ENCODE data around the gene P2RX7. TPM values are rescaled to one million over a fixed set of nuclear protein-coding genes. Genes with fewer than 3 reads are reported as not detected.

Gene P2RX7
- polyA plus RNA-seq, 1 of the 3 experiments (the other 2 are of a cell fraction) = 0.43 TPM

DNA sequence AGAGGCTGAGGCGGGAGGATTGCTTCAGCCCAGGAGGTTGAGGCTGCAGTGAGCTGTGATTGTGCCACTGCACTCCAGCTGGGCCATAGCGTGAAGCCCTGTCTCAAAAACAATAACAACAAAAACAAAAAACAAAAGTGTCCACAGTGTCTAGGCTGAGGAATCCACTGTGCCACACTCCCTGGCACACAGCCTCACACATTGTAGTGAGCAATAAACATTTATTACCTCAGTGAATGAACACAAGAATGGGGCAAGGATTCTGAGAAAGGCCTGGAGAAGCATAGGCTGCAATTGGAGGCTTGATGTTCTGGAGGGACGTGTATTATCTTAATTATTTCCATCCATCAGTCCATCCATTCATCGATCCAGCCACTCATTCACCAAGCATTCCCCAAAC is 17.1 kb upstream of the P2RX7 start:
- H3K9ac ChIP-seq = no peak overlapping the region
- H4K20me1 ChIP-seq (ENCODE audit: insufficient read depth) = no peaks in the 10 kb centered on the region
- no peaks in the 10 kb centered on the region; the same call in 1 of the 2 replicates for H3K27me3 ChIP-seq (ENCODE audit: insufficient read depth)
- no peaks in the 10 kb centered on the region for H3K36me3 ChIP-seq (replicated peaks in 1 of 2; ENCODE audit: control insufficient read depth in 1 of 2, insufficient read depth in 2 of 2, low read length in 1 of 2)
- H3F3A ChIP-seq (replicated peaks; ENCODE audit: insufficient read depth) = no peaks in the 10 kb centered on the region
- ChIA-PET CTCF (interaction anchor here (0.7 to 7.4 kb wide), 2 partner anchors 56 to 466 kb away, joined by 3 to 40 read pairs; no protein-coding TSS in a partner anchor), POLR2A (no interaction called here)
- no peak for DNase-seq
- no peak overlapping the region for H3K4me3 ChIP-seq (ENCODE audit: low read depth in 2 of 2, low read length in 1 of 2)
- no peak overlapping the region for H3K4me2 ChIP-seq
- no peaks in the 10 kb centered on the region for H3K9me2 ChIP-seq
- H3K79me2 ChIP-seq (ENCODE audit: insufficient read depth) = no peaks in the 10 kb centered on the region
- H3K9me3 ChIP-seq = no peaks in the 10 kb centered on the region
- 72% methylated on average over 4 of the region's 4 CpGs for WGBS (ENCODE audit: low lambda C conversion rate)
- H2AFZ ChIP-seq (ENCODE audit: low read depth) = no peak overlapping the region
- no peaks in the 10 kb centered on the region for H3K4me1 ChIP-seq (ENCODE audit: control insufficient read depth in 1 of 2, insufficient read depth in 2 of 2, low read depth in 1 of 2, low read length in 1 of 2)
- H3K27ac ChIP-seq (ENCODE audit: low read depth in 2 of 2, low read length in 1 of 2) = no peak overlapping the region
- TF ChIP-seq EP300 (IDR thresholded peaks at IDR 0.05; ENCODE audit: borderline replicate concordance in 1 of 2, low read depth in 1 of 2, low read length in 1 of 2) = no peak
- no peak for TF ChIP-seq MEF2A (IDR thresholded peaks at IDR 0.05; ENCODE audit: borderline replicate concordance, low read depth)
- TF ChIP-seq JUND (IDR thresholded peaks at IDR 0.05) = no peak
- no peak for TF ChIP-seq RAD21 (IDR thresholded peaks at IDR 0.05; ENCODE audit: low read length)
- TF ChIP-seq, protein P1, sequence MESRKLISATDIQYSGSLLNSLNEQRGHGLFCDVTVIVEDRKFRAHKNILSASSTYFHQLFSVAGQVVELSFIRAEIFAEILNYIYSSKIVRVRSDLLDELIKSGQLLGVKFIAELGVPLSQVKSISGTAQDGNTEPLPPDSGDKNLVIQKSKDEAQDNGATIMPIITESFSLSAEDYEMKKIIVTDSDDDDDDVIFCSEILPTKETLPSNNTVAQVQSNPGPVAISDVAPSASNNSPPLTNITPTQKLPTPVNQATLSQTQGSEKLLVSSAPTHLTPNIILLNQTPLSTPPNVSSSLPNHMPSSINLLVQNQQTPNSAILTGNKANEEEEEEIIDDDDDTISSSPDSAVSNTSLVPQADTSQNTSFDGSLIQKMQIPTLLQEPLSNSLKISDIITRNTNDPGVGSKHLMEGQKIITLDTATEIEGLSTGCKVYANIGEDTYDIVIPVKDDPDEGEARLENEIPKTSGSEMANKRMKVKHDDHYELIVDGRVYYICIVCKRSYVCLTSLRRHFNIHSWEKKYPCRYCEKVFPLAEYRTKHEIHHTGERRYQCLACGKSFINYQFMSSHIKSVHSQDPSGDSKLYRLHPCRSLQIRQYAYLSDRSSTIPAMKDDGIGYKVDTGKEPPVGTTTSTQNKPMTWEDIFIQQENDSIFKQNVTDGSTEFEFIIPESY (IDR thresholded peaks at IDR 0.05; ENCODE audit: borderline replicate concordance, low read depth) = no peak
- TF ChIP-seq SIN3A (IDR thresholded peaks at IDR 0.05; ENCODE audit: borderline replicate concordance, low read depth, low read length) = no peak
- TF ChIP-seq MXI1 (IDR thresholded peaks at IDR 0.05; ENCODE audit: low read depth, low read length) = no peak
- no peak for TF ChIP-seq ELF1 (IDR thresholded peaks at IDR 0.05)
- TF ChIP-seq, protein P2, sequence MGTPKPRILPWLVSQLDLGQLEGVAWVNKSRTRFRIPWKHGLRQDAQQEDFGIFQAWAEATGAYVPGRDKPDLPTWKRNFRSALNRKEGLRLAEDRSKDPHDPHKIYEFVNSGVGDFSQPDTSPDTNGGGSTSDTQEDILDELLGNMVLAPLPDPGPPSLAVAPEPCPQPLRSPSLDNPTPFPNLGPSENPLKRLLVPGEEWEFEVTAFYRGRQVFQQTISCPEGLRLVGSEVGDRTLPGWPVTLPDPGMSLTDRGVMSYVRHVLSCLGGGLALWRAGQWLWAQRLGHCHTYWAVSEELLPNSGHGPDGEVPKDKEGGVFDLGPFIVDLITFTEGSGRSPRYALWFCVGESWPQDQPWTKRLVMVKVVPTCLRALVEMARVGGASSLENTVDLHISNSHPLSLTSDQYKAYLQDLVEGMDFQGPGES (IDR thresholded peaks at IDR 0.05; ENCODE audit: low read depth, low read length) = no peak
- TF ChIP-seq, protein P3, sequence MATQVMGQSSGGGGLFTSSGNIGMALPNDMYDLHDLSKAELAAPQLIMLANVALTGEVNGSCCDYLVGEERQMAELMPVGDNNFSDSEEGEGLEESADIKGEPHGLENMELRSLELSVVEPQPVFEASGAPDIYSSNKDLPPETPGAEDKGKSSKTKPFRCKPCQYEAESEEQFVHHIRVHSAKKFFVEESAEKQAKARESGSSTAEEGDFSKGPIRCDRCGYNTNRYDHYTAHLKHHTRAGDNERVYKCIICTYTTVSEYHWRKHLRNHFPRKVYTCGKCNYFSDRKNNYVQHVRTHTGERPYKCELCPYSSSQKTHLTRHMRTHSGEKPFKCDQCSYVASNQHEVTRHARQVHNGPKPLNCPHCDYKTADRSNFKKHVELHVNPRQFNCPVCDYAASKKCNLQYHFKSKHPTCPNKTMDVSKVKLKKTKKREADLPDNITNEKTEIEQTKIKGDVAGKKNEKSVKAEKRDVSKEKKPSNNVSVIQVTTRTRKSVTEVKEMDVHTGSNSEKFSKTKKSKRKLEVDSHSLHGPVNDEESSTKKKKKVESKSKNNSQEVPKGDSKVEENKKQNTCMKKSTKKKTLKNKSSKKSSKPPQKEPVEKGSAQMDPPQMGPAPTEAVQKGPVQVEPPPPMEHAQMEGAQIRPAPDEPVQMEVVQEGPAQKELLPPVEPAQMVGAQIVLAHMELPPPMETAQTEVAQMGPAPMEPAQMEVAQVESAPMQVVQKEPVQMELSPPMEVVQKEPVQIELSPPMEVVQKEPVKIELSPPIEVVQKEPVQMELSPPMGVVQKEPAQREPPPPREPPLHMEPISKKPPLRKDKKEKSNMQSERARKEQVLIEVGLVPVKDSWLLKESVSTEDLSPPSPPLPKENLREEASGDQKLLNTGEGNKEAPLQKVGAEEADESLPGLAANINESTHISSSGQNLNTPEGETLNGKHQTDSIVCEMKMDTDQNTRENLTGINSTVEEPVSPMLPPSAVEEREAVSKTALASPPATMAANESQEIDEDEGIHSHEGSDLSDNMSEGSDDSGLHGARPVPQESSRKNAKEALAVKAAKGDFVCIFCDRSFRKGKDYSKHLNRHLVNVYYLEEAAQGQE (IDR thresholded peaks at IDR 0.05; ENCODE audit: low read depth, low read length) = no peak
- no peak for TF ChIP-seq NFIC (IDR thresholded peaks at IDR 0.05; ENCODE audit: borderline replicate concordance)
- no peak for TF ChIP-seq YY1 (IDR thresholded peaks at IDR 0.05; ENCODE audit: low read depth)
- TF ChIP-seq FOSL2 (IDR thresholded peaks at IDR 0.05; ENCODE audit: borderline replicate concordance, low read depth) = no peak
- TF ChIP-seq, protein P4, sequence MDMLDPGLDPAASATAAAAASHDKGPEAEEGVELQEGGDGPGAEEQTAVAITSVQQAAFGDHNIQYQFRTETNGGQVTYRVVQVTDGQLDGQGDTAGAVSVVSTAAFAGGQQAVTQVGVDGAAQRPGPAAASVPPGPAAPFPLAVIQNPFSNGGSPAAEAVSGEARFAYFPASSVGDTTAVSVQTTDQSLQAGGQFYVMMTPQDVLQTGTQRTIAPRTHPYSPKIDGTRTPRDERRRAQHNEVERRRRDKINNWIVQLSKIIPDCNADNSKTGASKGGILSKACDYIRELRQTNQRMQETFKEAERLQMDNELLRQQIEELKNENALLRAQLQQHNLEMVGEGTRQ (IDR thresholded peaks at IDR 0.05; ENCODE audit: borderline replicate concordance, low read depth, low read length) = no peak
- TF ChIP-seq TEAD4 (IDR thresholded peaks at IDR 0.05; ENCODE audit: borderline replicate concordance, insufficient read depth) = no peak
- no peak for TF ChIP-seq SMC3 (IDR thresholded peaks at IDR 0.05; ENCODE audit: low read depth, low read length)
- TF ChIP-seq, protein P5, sequence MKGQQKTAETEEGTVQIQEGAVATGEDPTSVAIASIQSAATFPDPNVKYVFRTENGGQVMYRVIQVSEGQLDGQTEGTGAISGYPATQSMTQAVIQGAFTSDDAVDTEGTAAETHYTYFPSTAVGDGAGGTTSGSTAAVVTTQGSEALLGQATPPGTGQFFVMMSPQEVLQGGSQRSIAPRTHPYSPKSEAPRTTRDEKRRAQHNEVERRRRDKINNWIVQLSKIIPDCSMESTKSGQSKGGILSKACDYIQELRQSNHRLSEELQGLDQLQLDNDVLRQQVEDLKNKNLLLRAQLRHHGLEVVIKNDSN (IDR thresholded peaks at IDR 0.05; ENCODE audit: borderline replicate concordance, low read depth) = no peak
- TF ChIP-seq EZH2phosphoT487 (IDR thresholded peaks at IDR 0.05; ENCODE audit: borderline replicate concordance, low read depth) = no peak
